ENCODE measurements around the gene IL12RB1. TPM values are rescaled to one million over a fixed set of nuclear protein-coding genes. Genes with fewer than 3 reads are reported as not detected.

IL12RB1 gene
- total and polyA plus RNA-seq, 3 donors from 2014 or later: 0.39 to 2.5 (median 1.8) TPM

- Histone ChIP-seq H3K27me3 (no peaks in the 10 kb centered on the region), H3K4me1 (no peaks in the 10 kb centered on the region), H3K36me3 (ENCODE audit: low read depth, missing control alignments) (no peaks in the 10 kb centered on the region), H3K9me3 (no peaks in the 10 kb centered on the region), H3K4me3 (no peak overlapping the region), H3K27ac (no peak overlapping the region)
- 82 to 88% methylated on average over 4 of the region's 4 CpGs for WGBS, 2 donors
- intact Hi-C loops (cut with DNase I; ENCODE audit: low total_unique reads): no loop called here
- TF ChIP-seq POLR2A (IDR thresholded peaks at IDR 0.05) (no peak), CTCF (IDR thresholded peaks at IDR 0.05) (no peak)
- no peak for DNase-seq
These were observed 13.5 kb downstream of the IL12RB1 start for GRCh38 chr19:18073197-18073596.

GRCh38 chr19:18072335-18072734 lies 14.4 kb downstream of the IL12RB1 start:
- H3K36me3 ChIP-seq (ENCODE audit: low read depth, missing control alignments): no peaks in the 10 kb centered on the region
- H3K4me3 ChIP-seq: no peak overlapping the region
- H3K27ac ChIP-seq: no peak overlapping the region
- TF ChIP-seq CTCF (IDR thresholded peaks at IDR 0.05) (no peak), POLR2A (IDR thresholded peaks at IDR 0.05) (no peak)
- intact Hi-C loops (cut with DNase I; ENCODE audit: low total_unique reads): no loop called here
- 79 to 97% methylated on average over 6 of the region's 6 CpGs for WGBS, 2 donors
- H3K4me1 ChIP-seq: no peaks in the 10 kb centered on the region
- DNase-seq: no peak
- no peaks in the 10 kb centered on the region for H3K27me3 ChIP-seq
- no peaks in the 10 kb centered on the region for H3K9me3 ChIP-seq

- TF ChIP-seq CTCF (IDR thresholded peaks at IDR 0.05): no peak
- no peak for TF ChIP-seq POLR2A (IDR thresholded peaks at IDR 0.05)
- Histone ChIP-seq H3K27me3 (no peaks in the 10 kb centered on the region), H3K4me3 (no peak overlapping the region), H3K27ac (no peak overlapping the region), H3K9me3 (no peaks in the 10 kb centered on the region), H3K36me3 (ENCODE audit: low read depth, missing control alignments) (no peaks in the 10 kb centered on the region), H3K4me1 (no peaks in the 10 kb centered on the region)
- intact Hi-C loops (cut with DNase I; ENCODE audit: low total_unique reads): no loop called here
- no peak for DNase-seq
- WGBS, 2 donors: 68 to 80% methylated on average over 4 to 11 of the region's 11 CpGs
These were observed 16.6 kb downstream of the IL12RB1 start for GRCh38 chr19:18070181-18070580.

GRCh38 chr19:18069383-18069782 lies 17.4 kb downstream of the IL12RB1 start:
- WGBS, 2 donors: 91 to 92% methylated on average over 8 to 15 of the region's 15 CpGs
- H3K4me3 ChIP-seq: no peak overlapping the region
- no peaks in the 10 kb centered on the region for H3K36me3 ChIP-seq (ENCODE audit: low read depth, missing control alignments)
- no peak overlapping the region for H3K27ac ChIP-seq
- DNase-seq: no peak
- intact Hi-C loops (cut with DNase I; ENCODE audit: low total_unique reads): no loop called here
- TF ChIP-seq POLR2A (IDR thresholded peaks at IDR 0.05): no peak
- no peak for TF ChIP-seq CTCF (IDR thresholded peaks at IDR 0.05)
- no peaks in the 10 kb centered on the region for H3K9me3 ChIP-seq
- no peaks in the 10 kb centered on the region for H3K27me3 ChIP-seq
- H3K4me1 ChIP-seq: no peaks in the 10 kb centered on the region

GRCh38 chr19:18068395-18068794 lies 18.3 kb downstream of the IL12RB1 start:
- no peak overlapping the region for H3K27ac ChIP-seq
- no peak overlapping the region for H3K4me3 ChIP-seq
- H3K36me3 ChIP-seq (ENCODE audit: low read depth, missing control alignments): no peaks in the 10 kb centered on the region
- no peak for DNase-seq
- H3K4me1 ChIP-seq: no peaks in the 10 kb centered on the region
- no peaks in the 10 kb centered on the region for H3K27me3 ChIP-seq
- intact Hi-C loops (cut with DNase I; ENCODE audit: low total_unique reads): no loop called here
- no peaks in the 10 kb centered on the region for H3K9me3 ChIP-seq
- 92 to 95% methylated on average over 5 of the region's 5 CpGs for WGBS, 2 donors
- TF ChIP-seq POLR2A (IDR thresholded peaks at IDR 0.05) (no peak), CTCF (IDR thresholded peaks at IDR 0.05) (no peak)
